HL-60/S4 treated with phorbol 12-myristate 13-acetate at 8.2 ng/mL for 4 days and 3 days (cell line): ENCODE measurements around the gene AKAP10.
"Not testable (repeated sequence)": the region's sequence is repeated elsewhere in the genome, so short reads cannot be mapped to it uniquely, and the experiment has no call there.

Experiments
- in situ Hi-C: fragments of 300-500 bp; cut with MboI; formaldehyde crosslinking; loops from 2 replicates; pipeline ENCODE4 v1.15.0; 2022; ENCODE audit warnings: low sequenced_read_pairs

Gene AKAP10

DNA sequence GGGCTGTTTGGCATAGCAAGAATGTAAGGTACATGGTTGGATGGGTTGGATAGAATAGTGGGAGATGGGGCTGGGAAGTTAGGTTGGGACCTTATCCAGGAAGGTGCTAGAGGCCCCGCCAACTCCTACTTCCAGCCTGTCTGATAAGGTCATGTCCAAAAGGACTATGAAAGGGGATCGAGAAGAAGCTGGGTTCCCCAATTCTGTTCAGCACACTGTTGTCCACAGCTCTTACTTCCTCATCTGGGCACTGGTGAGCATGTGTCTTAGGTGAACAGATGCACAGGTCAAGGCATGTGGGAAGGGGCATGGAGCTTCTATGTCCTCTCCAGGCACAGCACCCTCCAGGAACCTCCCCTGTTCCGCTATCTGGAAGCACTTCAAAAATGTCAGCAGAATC is 104.3 kb downstream of the AKAP10 start:
- in situ Hi-C loops, result no loop called here

DNA sequence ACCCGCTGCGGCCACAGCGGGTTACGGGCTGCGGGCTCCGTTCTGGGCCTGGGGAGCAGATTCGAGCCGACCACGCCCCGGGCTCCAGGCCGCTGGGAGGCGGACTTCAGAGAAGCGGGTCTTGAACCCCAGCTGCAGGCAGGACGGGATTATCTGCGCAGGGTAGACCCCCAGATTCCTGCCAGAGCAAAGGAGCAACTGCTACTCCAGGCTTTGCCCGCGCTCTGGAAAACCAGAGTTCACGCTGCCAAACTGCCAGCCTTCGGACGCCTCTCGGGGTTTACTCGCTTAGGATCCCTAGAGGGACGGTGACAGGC is 109.6 kb downstream of the AKAP10 start:
- in situ Hi-C loops, result no loop called here

DNA sequence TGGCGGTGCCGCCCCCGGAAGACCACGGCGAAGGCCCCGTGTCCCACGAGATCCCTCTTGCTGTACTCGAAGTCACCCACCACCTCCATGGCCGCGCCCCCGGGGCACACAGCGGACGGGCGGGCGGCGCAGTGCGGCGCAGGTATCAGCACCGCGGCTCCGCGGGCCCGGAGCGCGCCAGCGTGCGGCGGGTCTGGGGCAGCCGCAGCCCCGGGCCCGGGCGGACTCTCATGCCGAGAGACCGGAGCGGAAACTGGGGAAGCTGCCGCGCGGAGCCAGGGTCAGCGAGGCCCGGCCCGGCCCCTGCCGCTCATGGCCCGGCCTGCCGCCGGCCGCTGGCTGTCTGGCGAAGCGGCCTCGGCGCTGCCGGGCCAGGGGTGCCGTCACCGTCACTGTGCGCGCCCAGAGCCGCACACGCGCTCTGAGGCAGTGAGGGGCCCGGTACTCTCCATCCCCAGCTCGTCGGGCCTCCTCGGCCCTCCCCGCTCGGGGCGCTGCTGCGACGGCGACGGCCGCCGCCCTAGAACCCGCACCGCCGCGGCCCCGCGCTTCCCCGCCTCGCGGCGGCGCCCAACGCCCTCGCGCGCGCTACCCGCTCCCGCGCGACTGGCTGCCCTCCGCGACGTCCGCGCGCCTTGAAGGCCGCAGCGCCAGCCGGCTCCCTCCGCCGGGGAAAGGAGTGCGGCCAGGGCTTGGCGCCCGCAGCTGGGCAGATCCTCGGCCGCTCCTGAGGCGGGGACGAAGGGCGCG is 110.1 kb downstream of the AKAP10 start, which contains the start of gene ULK2:
Gene ULK2, minus strand, starts transcription at position 608 of the 750 bp plus-strand sequence. Its CDS starts 519 bp downstream, at position 89.
- in situ Hi-C loops, result no loop called here

DNA sequence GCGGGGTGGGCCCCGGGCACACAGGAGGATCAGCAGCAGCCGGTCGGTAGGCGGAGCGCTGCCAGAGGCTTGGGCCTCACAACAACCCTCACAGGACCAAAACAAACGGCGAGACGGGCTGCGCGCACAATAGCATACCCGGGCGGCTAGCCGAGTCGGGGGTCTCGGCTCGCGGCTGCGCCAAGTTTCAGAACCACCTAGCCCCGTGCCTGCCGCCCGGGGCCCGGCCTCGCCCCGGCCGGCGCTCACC is 110.6 kb downstream of the AKAP10 start:
- in situ Hi-C loops, result no loop called here

DNA sequence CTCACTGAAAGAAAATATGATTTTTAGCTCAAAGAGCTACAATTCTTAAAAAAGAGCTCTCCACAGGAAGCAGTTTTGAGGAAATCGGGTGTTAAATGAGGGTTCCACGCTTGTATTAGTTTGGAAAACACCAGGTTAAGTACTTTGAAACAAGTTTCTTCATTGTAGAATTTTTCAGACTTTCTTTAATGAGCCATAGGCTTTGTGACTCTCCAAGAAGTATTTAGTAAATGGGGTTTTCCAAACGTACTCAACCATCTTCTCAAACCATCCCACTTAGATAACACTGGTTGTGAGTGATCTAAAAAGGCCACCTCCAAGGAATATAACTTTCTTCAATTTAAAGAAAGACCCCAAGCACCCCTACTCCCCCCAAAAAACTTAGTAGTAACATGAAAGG is 112.6 kb downstream of the AKAP10 start:
- in situ Hi-C loops, result no loop called here

DNA sequence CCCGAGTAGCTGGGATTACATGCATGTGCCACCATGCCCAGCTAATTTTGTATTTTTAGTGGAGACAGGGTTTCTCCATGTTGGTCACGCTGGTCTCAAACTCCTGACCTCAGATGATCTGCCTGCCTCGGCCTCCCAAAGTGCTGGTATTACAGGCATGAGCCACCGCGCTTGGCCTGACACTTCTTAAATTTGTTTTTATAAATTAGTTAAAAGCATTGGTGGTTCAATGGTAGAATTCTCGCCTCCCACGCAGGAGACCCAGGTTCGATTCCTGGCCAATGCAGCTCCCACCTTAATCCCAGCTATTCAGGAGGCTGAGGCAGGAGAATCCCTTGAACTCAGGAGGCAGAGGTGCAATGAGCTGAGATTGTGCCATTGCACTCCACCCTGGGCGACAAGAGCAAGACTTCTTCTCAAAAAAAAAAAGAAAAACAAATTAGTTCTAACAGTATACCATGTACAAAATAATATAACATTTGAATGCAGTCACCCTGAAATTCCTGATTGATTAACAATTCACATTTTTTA is 116.9 kb downstream of the AKAP10 start:
- in situ Hi-C loops, result not testable (repeated sequence)

GRCh38 chr17:19857640-19858039 is 120.0 kb downstream of the AKAP10 start:
- in situ Hi-C loops, result no loop called here
